Body of pancreas (tissue), 4 donors: Measurements from ENCODE around the gene IRF7. TPM values are rescaled to one million over a fixed set of nuclear protein-coding genes. Genes with fewer than 3 reads are reported as not detected.

ENCODE experiments used
- ATAC-seq: fragments of 150-250 bp; one replicate; pipeline ENCODE4 v1.9.1; 2016
- DNase-seq, 4 donors: peaks; one replicate each; pipeline ENCODE4 v3.0.0-alpha.2; 2019
- H3K27ac ChIP-seq, 4 donors: fragments of 200-600 bp; sonication (generic); 1 replicate in 3 of 4; 2 replicates in 1 of 4; pipeline versions ENCODE4 v1.5.1 to v1.6.1; 2016 to 2019; ENCODE audit warnings: mild to moderate bottlenecking in 1 of 4, mixed read lengths in 1 of 4, moderate library complexity in 1 of 4
- H3K27me3 ChIP-seq, 2 donors: fragments of 200-600 bp; sonication (generic); one replicate each; pipeline ENCODE4 v1.6.0; 2016; ENCODE audit warnings: mild to moderate bottlenecking in 1 of 2
- H3K36me3 ChIP-seq, 2 donors: fragments of 200-600 bp; sonication (generic); replicated peaks in 1 of 2; 2 replicates each; pipeline ENCODE4 v1.5.1; 2016; ENCODE audit warnings: low read depth in 2 of 2; ENCODE audit not compliant: insufficient read depth in 1 of 2
- H3K4me1 ChIP-seq: fragments of 200-600 bp; sonication (generic); one replicate; pipeline ENCODE4 v1.6.0; 2016
- H3K4me3 ChIP-seq, 2 donors: fragments of 200-600 bp; sonication (generic); 1 replicate in 1 of 2; 2 replicates in 1 of 2; pipeline ENCODE4 v1.5.1; 2016 to 2019
- H3K9me3 ChIP-seq, 3 donors: fragments of 200-600 bp; sonication (generic); 1 replicate in 2 of 3; 2 replicates in 1 of 3; pipeline ENCODE4 v1.5.1; 2016
- CTCF ChIP-seq, 7 experiments: fragments of 450-650 bp in 4 of 7; fragments of 200-600 bp in 3 of 7; sonication (generic) in 3 of 7; IDR thresholded peaks; one replicate each; pipeline ENCODE4 v1.5.1; 2016 to 2019; ENCODE audit warnings: antibody characterized with exemption in 7 of 7
- POLR2A ChIP-seq, 3 donors: fragments of 450-650 bp; IDR thresholded peaks; one replicate each; pipeline ENCODE4 v1.6.1; 2016; ENCODE audit warnings: antibody characterized with exemption in 3 of 3, mild to moderate bottlenecking in 2 of 3
- WGBS, 2 donors: methylation state at CpG; one replicate each; pipeline ENCODE4 v1.1.5; 2017; 5-methylcytosine and 5-hydroxymethylcytosine counted together
- intact Hi-C: fragments of 100-400 bp; cut with DNase I; formaldehyde crosslinking; loops from one replicate; pipeline ENCODE4 v1.15.1; 2023
- total RNA-seq, 2 donors: library from RNA; depleted of rRNA; stranded (reverse); fragments of >200 nt; gene quantifications; one replicate each; pipeline ENCODE4 v1.1.0, GENCODE V29; 2016

Gene IRF7
- total RNA-seq, 2 donors from 2014 or later: 10.4 to 10.9 TPM

- Histone ChIP-seq H3K9me3 (no peaks in the 10 kb centered on the region), H3K36me3 (peaks cover 30 to 56% of the 10 kb centered on the region in 2 donors), H3K27me3 (no peaks in the 10 kb centered on the region), H3K4me1 (peaks cover 5% of the 10 kb centered on the region), H3K4me3 (no peak overlapping the region), H3K27ac (no peak overlapping the region)
- 94 to 97% methylated on average over 14 to 28 of the region's 28 CpGs for WGBS, 2 donors
- ATAC-seq (no peak), DNase-seq (no peak)
- intact Hi-C loops: no loop called here
- no peak for TF ChIP-seq CTCF (IDR thresholded peaks at IDR 0.05)
- no peak for TF ChIP-seq POLR2A (IDR thresholded peaks at IDR 0.05)
Observed at GRCh38 chr11:609341-609811, 6.4 kb downstream of the IRF7 start.

- Histone ChIP-seq H3K9me3 (no peaks in the 10 kb centered on the region), H3K27me3 (no peaks in the 10 kb centered on the region), H3K4me1 (no peaks in the 10 kb centered on the region), H3K27ac (no peak overlapping the region), H3K4me3 (no peak overlapping the region), H3K36me3 (peaks cover 30 to 61% of the 10 kb centered on the region in 2 donors)
- WGBS, 2 donors: 85 to 95% methylated on average over 25 to 27 of the region's 28 CpGs
- ATAC-seq (no peak), DNase-seq (no peak)
- intact Hi-C loops: no loop called here
- no peak for TF ChIP-seq CTCF (IDR thresholded peaks at IDR 0.05)
- TF ChIP-seq POLR2A (IDR thresholded peaks at IDR 0.05): no peak
Observed at GRCh38 chr11:608791-609251, 6.9 kb downstream of the IRF7 start.

- no peak for DNase-seq
Observed at GRCh38 chr11:607971-608659, 7.6 kb downstream of the IRF7 start.

GRCh38 chr11:607020-607780, 8.6 kb downstream of the IRF7 start:
- no peak overlapping the region for H3K27ac ChIP-seq
- DNase-seq: no peak

More at GRCh38 chr11:607971-608659, 7.6 kb downstream of the IRF7 start:
- 86 to 89% methylated on average over 5 to 42 of the region's 45 CpGs for WGBS, 2 donors
- H3K27ac ChIP-seq: no peak overlapping the region
- TF ChIP-seq POLR2A (IDR thresholded peaks at IDR 0.05) (no peak), CTCF (IDR thresholded peaks at IDR 0.05) (no peak)
- no peak for ATAC-seq
- no peak overlapping the region for H3K4me3 ChIP-seq
- no peaks in the 10 kb centered on the region for H3K27me3 ChIP-seq
- H3K36me3 ChIP-seq: peaks cover 30 to 63% of the 10 kb centered on the region in 2 donors
- H3K4me1 ChIP-seq: no peaks in the 10 kb centered on the region
- no peaks in the 10 kb centered on the region for H3K9me3 ChIP-seq
- intact Hi-C loops: no loop called here

More at GRCh38 chr11:607020-607780, 8.6 kb downstream of the IRF7 start:
- ATAC-seq: no peak
- no peaks in the 10 kb centered on the region for H3K27me3 ChIP-seq
- H3K4me1 ChIP-seq: no peaks in the 10 kb centered on the region
- intact Hi-C loops: no loop called here
- TF ChIP-seq POLR2A (IDR thresholded peaks at IDR 0.05) (no peak), CTCF (IDR thresholded peaks at IDR 0.05) (no peak)
- no peak overlapping the region for H3K4me3 ChIP-seq
- H3K36me3 ChIP-seq: peaks cover 25 to 65% of the 10 kb centered on the region in 2 donors
- H3K9me3 ChIP-seq: no peaks in the 10 kb centered on the region
- 89% methylated on average over 3 to 34 of the region's 35 CpGs for WGBS, 2 donors
